Fibroblast of lung (primary cell): Measurements from ENCODE around the gene NPM3. TPM values are rescaled to one million over a fixed set of nuclear protein-coding genes. Genes with fewer than 3 reads are reported as not detected.
A peak's percentile ranks its signal among the peaks of the same experiment; 100 is the strongest.

Experiments
- DNase-seq, 2 donors: peaks; one replicate each; pipeline versions ENCODE4 v3.0.0 to v3.0.0-alpha.2; 2010; ENCODE audit warnings: low read depth in 2 of 2
- H2AFZ ChIP-seq: 2 replicates; pipeline ENCODE4 v1.5.1; 2012; ENCODE audit warnings: low read length, control low read depth, inconsistent platforms
- H3K27ac ChIP-seq: 2 replicates; pipeline ENCODE4 v1.5.1; 2011; ENCODE audit warnings: low read length, control low read depth; ENCODE audit not compliant: insufficient read depth
- H3K27me3 ChIP-seq: 2 replicates; pipeline ENCODE4 v1.5.1; 2011; ENCODE audit warnings: mild to moderate bottlenecking, low read length; ENCODE audit not compliant: control insufficient read depth, insufficient read depth
- H3K36me3 ChIP-seq: 2 replicates; pipeline ENCODE4 v1.5.1; 2011; ENCODE audit warnings: low read length; ENCODE audit not compliant: control insufficient read depth, insufficient read depth
- H3K4me1 ChIP-seq: 2 replicates; pipeline ENCODE4 v1.5.1; 2011; ENCODE audit warnings: low read length; ENCODE audit not compliant: control insufficient read depth, insufficient read depth; ENCODE audit errors: extremely low read depth
- H3K4me2 ChIP-seq: 2 replicates; pipeline ENCODE4 v1.5.1; 2011; ENCODE audit warnings: low read length, control low read depth; ENCODE audit not compliant: insufficient read depth; ENCODE audit errors: extremely low read depth
- H3K4me3 ChIP-seq, 4 experiments: fragments of 200-600 bp in 1 of 4; sonication (generic) in 1 of 4; replicated peaks in 1 of 4; 2 replicates each; pipeline ENCODE4 v1.5.1; 2011 to 2016; ENCODE audit warnings: low read length in 4 of 4, low read depth in 3 of 4, mild to moderate bottlenecking in 3 of 4, control low read depth in 2 of 4, inconsistent platforms in 1 of 4, mixed read lengths in 1 of 4; ENCODE audit not compliant: insufficient read depth in 1 of 4; ENCODE audit errors: control extremely low read depth in 1 of 4
- H3K79me2 ChIP-seq: 2 replicates; pipeline ENCODE4 v1.5.1; 2012; ENCODE audit warnings: mild to moderate bottlenecking, low read length, inconsistent platforms; ENCODE audit not compliant: control insufficient read depth, insufficient read depth
- H3K9ac ChIP-seq: 2 replicates; pipeline ENCODE4 v1.5.1; 2011; ENCODE audit warnings: mild to moderate bottlenecking, low read length, control low read depth; ENCODE audit not compliant: insufficient read depth
- H3K9me3 ChIP-seq: 2 replicates; pipeline ENCODE4 v1.5.1; 2012; ENCODE audit warnings: low read depth, low read length; ENCODE audit not compliant: control insufficient read depth, insufficient read depth
- H4K20me1 ChIP-seq: 2 replicates; pipeline ENCODE4 v1.5.1; 2011; ENCODE audit warnings: low read length; ENCODE audit not compliant: control insufficient read depth, insufficient read depth; ENCODE audit errors: extremely low read depth
- CTCF ChIP-seq, 2 donors: IDR thresholded peaks in 1 of 2; conservative IDR thresholded peaks in 1 of 2; 1 replicate in 1 of 2; 2 replicates in 1 of 2; pipeline ENCODE4 v1.5.1; 2011 to 2012; ENCODE audit warnings: low read length in 2 of 2, control low read depth in 1 of 2, inconsistent platforms in 1 of 2, low read depth in 1 of 2, mild to moderate bottlenecking in 1 of 2
- EZH2 ChIP-seq: IDR thresholded peaks from 2 replicates; pipeline ENCODE4 v1.5.1; 2012; ENCODE audit warnings: low read length, control low read depth, mild to moderate bottlenecking; ENCODE audit errors: missing control alignments
- polyA plus RNA-seq, 2 donors: library from polyadenylated mRNA; depleted of rRNA in 1 of 2; stranded (reverse) in 1 of 2; unstranded in 1 of 2; fragments of >200 nt; gene quantifications; 2 replicates each; pipeline ENCODE4 v1.2.1, GENCODE V29; 2011 to 2012; ENCODE audit warnings: missing spikeins in 1 of 2
- total RNA-seq: library from RNA; depleted of rRNA; stranded (reverse); fragments of >200 nt; gene quantifications from 2 replicates; pipeline ENCODE4 v1.2.1, GENCODE V29; 2014

Gene NPM3
- total and polyA plus RNA-seq, 2 donors (not counting 1 experiment from before 2014, with no cell fraction given): 29.1 to 80.8 TPM

GRCh38 chr10:101772895-101773761 lies 10.1 kb downstream of the NPM3 start:
- no peak overlapping the region for H3K9ac ChIP-seq
- no peak overlapping the region for H3K27ac ChIP-seq
- H2AFZ ChIP-seq: no peak overlapping the region
- H3K4me1 ChIP-seq: no peaks in the 10 kb centered on the region
- H3K4me2 ChIP-seq: no peak overlapping the region
- H3K9me3 ChIP-seq: no peaks in the 10 kb centered on the region
- DNase-seq: no peak
- no peak overlapping the region for H3K4me3 ChIP-seq
- peak; percentile 54 for TF ChIP-seq EZH2
- TF ChIP-seq CTCF (conservative IDR thresholded peaks at IDR 0.05 in 1 of 2, IDR thresholded peaks at IDR 0.05 in 1 of 2; ENCODE audit: low read depth in 1 of 2, low read length in 2 of 2): no peak
- peaks cover 61% of the 10 kb centered on the region for H3K27me3 ChIP-seq
- no peaks in the 10 kb centered on the region for H3K36me3 ChIP-seq
- H3K79me2 ChIP-seq: no peaks in the 10 kb centered on the region
- no peaks in the 10 kb centered on the region for H4K20me1 ChIP-seq

GRCh38 chr10:101772017-101772894 lies 11.0 kb downstream of the NPM3 start:
- TF ChIP-seq EZH2 (peak; percentile 33), CTCF (conservative IDR thresholded peaks at IDR 0.05 in 1 of 2, IDR thresholded peaks at IDR 0.05 in 1 of 2; ENCODE audit: low read depth in 1 of 2, low read length in 2 of 2) (no peak)
- DNase-seq: no peak
- H3K9ac ChIP-seq: no peak overlapping the region

GRCh38 chr10:101771380-101771779 lies 11.9 kb downstream of the NPM3 start:
- H3K36me3 ChIP-seq: no peaks in the 10 kb centered on the region
- no peak overlapping the region for H3K9ac ChIP-seq
- H4K20me1 ChIP-seq: no peaks in the 10 kb centered on the region
- H3K9me3 ChIP-seq: no peaks in the 10 kb centered on the region
- TF ChIP-seq CTCF (conservative IDR thresholded peaks at IDR 0.05 in 1 of 2, IDR thresholded peaks at IDR 0.05 in 1 of 2; ENCODE audit: low read depth in 1 of 2, low read length in 2 of 2): no peak
- no peak for TF ChIP-seq EZH2
- H3K4me3 ChIP-seq: no peak overlapping the region
- no peak overlapping the region for H3K27ac ChIP-seq
- H2AFZ ChIP-seq: no peak overlapping the region
- H3K27me3 ChIP-seq: peaks cover 63% of the 10 kb centered on the region
- no peaks in the 10 kb centered on the region for H3K4me1 ChIP-seq
- no peak overlapping the region for H3K4me2 ChIP-seq
- no peaks in the 10 kb centered on the region for H3K79me2 ChIP-seq
- no peak for DNase-seq

More at GRCh38 chr10:101772017-101772894, 11.0 kb downstream of the NPM3 start:
- H3K79me2 ChIP-seq: no peaks in the 10 kb centered on the region
- peaks cover 69% of the 10 kb centered on the region for H3K27me3 ChIP-seq
- H3K4me2 ChIP-seq: no peak overlapping the region
- no peak overlapping the region for H2AFZ ChIP-seq
- H3K27ac ChIP-seq: no peak overlapping the region
- H3K36me3 ChIP-seq: no peaks in the 10 kb centered on the region
- no peaks in the 10 kb centered on the region for H3K4me1 ChIP-seq
- H4K20me1 ChIP-seq: no peaks in the 10 kb centered on the region
- H3K4me3 ChIP-seq: no peak overlapping the region
- H3K9me3 ChIP-seq: no peaks in the 10 kb centered on the region
